HEK293T (cell line): ENCODE measurements around the gene MPV17.

Experiments
- CTCF ChIA-PET: fragments of 350-600 bp; formaldehyde crosslinking; extraction: SDS; loops from one replicate; lab custom pipeline; 2021; ENCODE audit warnings: antibody characterized with exemption, inconsistent platforms; lab: Yijun Ruan, JAX
- POLR2A ChIA-PET: fragments of 350-600 bp; formaldehyde crosslinking; extraction: SDS; loops from one replicate; lab custom pipeline; 2020; ENCODE audit warnings: antibody characterized with exemption, inconsistent platforms; lab: Yijun Ruan, JAX
- DNase-seq: peaks from one replicate; pipeline ENCODE4 v3.0.0; 2012; ENCODE audit warnings: mixed read lengths; ENCODE audit errors: extremely low spot score
- ARNT ChIP-seq: fragments of 450-650 bp; IDR thresholded peaks from 2 replicates; pipeline ENCODE4 v1.6.1; 2017; ENCODE audit warnings: mild to moderate bottlenecking
- BHLHE40 ChIP-seq: fragments of 450-650 bp; IDR thresholded peaks from 2 replicates; pipeline ENCODE4 v1.6.1; 2016; ENCODE audit warnings: mild to moderate bottlenecking, moderate library complexity, borderline replicate concordance
- CTBP1 ChIP-seq: fragments of 450-650 bp; IDR thresholded peaks from 2 replicates; pipeline ENCODE4 v1.6.1; 2016; ENCODE audit warnings: borderline replicate concordance
- ELF4 ChIP-seq: fragments of 450-650 bp; IDR thresholded peaks from 2 replicates; pipeline ENCODE4 v1.6.1; 2017; ENCODE audit warnings: antibody characterized with exemption
- FOXA1 ChIP-seq: fragments of 450-650 bp; IDR thresholded peaks from 2 replicates; pipeline ENCODE4 v1.6.1; 2016; ENCODE audit warnings: mild to moderate bottlenecking
- FOXK2 ChIP-seq: fragments of 450-650 bp; IDR thresholded peaks from 2 replicates; pipeline ENCODE4 v1.6.1; 2016; ENCODE audit warnings: mild to moderate bottlenecking
- FOXM1 ChIP-seq: fragments of 450-650 bp; IDR thresholded peaks from 2 replicates; pipeline ENCODE4 v1.6.1; 2017; ENCODE audit warnings: mild to moderate bottlenecking, borderline replicate concordance
- HDGF ChIP-seq: fragments of 450-650 bp; IDR thresholded peaks from 2 replicates; pipeline ENCODE4 v1.6.1; 2017; ENCODE audit warnings: antibody characterized with exemption, borderline replicate concordance
- L3MBTL2 ChIP-seq: fragments of 450-650 bp; conservative IDR thresholded peaks from 2 replicates; pipeline ENCODE4 v1.6.1; 2016; ENCODE audit warnings: mild to moderate bottlenecking
- LEF1 ChIP-seq: fragments of 450-650 bp; IDR thresholded peaks from 2 replicates; pipeline ENCODE4 v1.6.1; 2017; ENCODE audit warnings: mild to moderate bottlenecking, borderline replicate concordance
- NFRKB ChIP-seq: fragments of 450-650 bp; IDR thresholded peaks from 2 replicates; pipeline ENCODE4 v1.6.1; 2016; ENCODE audit warnings: mild to moderate bottlenecking, moderate library complexity
- PKNOX1 ChIP-seq: fragments of 450-650 bp; IDR thresholded peaks from 2 replicates; pipeline ENCODE4 v1.6.1; 2016
- SP1 ChIP-seq: fragments of 450-650 bp; IDR thresholded peaks from 2 replicates; pipeline ENCODE4 v1.6.1; 2017
- SUZ12 ChIP-seq: fragments of 450-650 bp; IDR thresholded peaks from 2 replicates; pipeline ENCODE4 v1.6.1; 2016; ENCODE audit warnings: mild to moderate bottlenecking
- TARDBP ChIP-seq: fragments of 450-650 bp; IDR thresholded peaks from 2 replicates; pipeline ENCODE4 v1.6.1; 2016
- ZNF384 ChIP-seq: fragments of 450-650 bp; IDR thresholded peaks from 2 replicates; pipeline ENCODE4 v1.6.1; 2016

MPV17 gene

DNA sequence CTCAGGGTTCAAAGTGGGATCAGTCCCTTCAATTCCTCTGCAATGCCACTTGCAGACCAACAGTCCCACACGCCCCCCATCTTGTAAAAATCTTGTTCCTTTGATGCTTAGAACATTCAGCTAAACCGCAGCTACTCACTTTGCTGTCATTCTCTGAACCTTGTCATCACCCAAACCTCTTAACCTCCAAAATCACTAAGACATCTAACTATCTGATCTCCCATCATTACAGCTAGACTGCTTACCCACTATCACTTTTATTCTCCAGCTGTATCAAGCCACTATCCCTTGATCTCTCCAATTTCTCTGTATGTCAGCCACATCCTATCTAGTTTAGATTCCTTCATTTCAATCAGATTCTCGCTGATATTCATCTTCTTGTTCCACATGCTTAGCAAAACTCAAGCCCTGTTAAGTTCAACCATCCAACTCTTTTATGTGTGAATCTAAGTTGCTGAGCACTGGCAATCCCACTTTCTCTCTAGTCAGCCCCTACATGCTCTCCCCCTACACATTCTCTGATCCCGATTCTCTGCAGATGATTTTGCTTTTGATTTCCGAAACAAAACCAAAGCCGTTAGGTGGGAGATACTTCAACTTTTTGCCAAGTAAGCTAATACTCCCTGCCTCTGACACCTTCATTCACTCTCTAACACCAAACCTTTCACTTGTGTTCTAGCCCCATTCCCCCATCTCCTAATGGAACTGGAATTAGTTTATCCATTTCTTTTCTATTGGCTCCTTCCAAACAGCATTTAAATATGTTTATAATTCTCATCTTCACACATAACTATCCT lies 29.1 kb upstream of the MPV17 start:
- ChIA-PET POLR2A (interaction anchor here (0.7 to 1.2 kb wide), 2 partner anchors 18 to 29 kb away, joined by 3 read pairs; no protein-coding TSS in a partner anchor), CTCF (no interaction called here)
- TF ChIP-seq PKNOX1 (no peak), SUZ12 (no peak), FOXA1 (no peak), ARNT (no peak), FOXK2 (no peak), L3MBTL2 (no peak), ZNF384 (no peak), TARDBP (no peak), NFRKB (no peak), LEF1 (no peak), ELF4 (no peak), CTBP1 (no peak), SP1 (no peak)
- DNase-seq = no peak

DNA sequence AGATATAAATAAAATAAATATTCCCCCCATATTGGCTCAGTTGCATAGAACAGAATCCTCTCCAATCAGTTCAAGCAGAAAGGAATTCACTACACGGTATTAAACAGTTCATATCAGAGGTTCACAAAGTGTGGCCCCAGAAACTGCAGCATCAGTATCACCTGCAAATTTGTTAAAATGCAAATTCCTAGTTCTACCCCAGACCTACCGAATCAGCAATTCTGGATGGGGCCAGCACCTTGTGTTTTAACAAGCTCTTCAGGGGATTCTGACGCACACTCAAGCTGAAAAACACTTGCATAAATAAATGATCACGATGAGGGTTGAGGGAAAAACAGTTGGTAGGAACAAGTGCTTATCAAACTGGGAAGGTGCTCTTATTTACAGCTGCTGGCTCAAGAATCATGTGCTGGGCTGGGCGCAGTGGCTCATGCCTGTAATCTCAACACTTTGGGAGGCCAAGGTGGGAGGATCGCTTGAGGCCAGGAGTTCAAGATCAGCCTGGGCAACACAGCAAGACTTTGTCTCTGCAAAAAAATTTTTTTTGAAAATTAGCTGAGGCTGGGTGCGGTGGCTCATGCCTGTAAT lies 27.3 kb upstream of the MPV17 start:
- ChIA-PET POLR2A (no interaction called here), CTCF (no interaction called here)
- TF ChIP-seq FOXK2 = no peak
- TF ChIP-seq PKNOX1 = no peak
- no peak for TF ChIP-seq BHLHE40
- TF ChIP-seq CTBP1 = no peak
- TF ChIP-seq ZNF384 = no peak
- no peak for TF ChIP-seq NFRKB
- TF ChIP-seq FOXM1 = no peak
- DNase-seq = no peak

DNA sequence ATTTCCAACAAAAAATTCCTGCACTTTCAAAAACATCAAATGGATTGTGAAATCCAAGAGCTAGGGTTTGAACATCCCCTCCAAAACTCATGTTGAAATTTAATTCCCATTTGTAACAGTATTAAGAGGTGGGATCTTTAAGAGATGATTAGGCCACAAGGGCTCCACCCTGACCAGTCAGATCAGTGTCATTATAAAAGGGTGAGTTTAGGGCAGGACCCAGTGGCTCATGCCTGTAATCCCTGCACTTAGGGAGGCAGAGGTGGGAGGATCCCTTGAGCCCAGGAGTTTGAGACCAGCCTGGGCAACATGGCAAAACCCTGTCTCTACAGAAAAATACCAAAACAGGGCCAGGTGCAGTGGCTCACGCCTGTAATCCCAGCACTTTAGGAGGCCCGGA lies 24.7 kb upstream of the MPV17 start:
- no peak for DNase-seq
- CTCF ChIA-PET = no interaction called here
- no peak for TF ChIP-seq PKNOX1
- TF ChIP-seq HDGF = no peak
- no peak for TF ChIP-seq FOXA1
- TF ChIP-seq FOXK2 = no peak
- TF ChIP-seq SP1 = no peak
- no peak for TF ChIP-seq BHLHE40
- TF ChIP-seq FOXM1 = no peak
- POLR2A ChIA-PET = no interaction called here

GRCh38 chr2:27336173-27336572 lies 13.3 kb upstream of the MPV17 start:
- POLR2A ChIA-PET = interaction anchor here (1.7 to 2.5 kb wide), 2 partner anchors 14 to 21 kb away, joined by 3 to 12 read pairs; partner anchors contain the start of gene MPV17
- TF ChIP-seq BHLHE40 = no peak
- TF ChIP-seq ARNT = no peak
- TF ChIP-seq TARDBP = no peak
- no peak for TF ChIP-seq PKNOX1
- TF ChIP-seq ZNF384 = no peak
- TF ChIP-seq FOXM1 = no peak
- TF ChIP-seq LEF1 = no peak
- TF ChIP-seq ELF4 = no peak
- no peak for TF ChIP-seq CTBP1
- no peak for TF ChIP-seq FOXA1
- CTCF ChIA-PET = no interaction called here
- DNase-seq = no peak

GRCh38 chr2:27335311-27335710 lies 12.4 kb upstream of the MPV17 start:
- DNase-seq = no peak
- ChIA-PET POLR2A (interaction anchor here (2.5 kb wide), 1 partner anchor 13 kb away, joined by 12 read pairs; the partner anchor contains the start of gene MPV17), CTCF (no interaction called here)
- no peak for TF ChIP-seq ARNT
- TF ChIP-seq FOXK2 = no peak
- TF ChIP-seq FOXA1 = no peak
- TF ChIP-seq SP1 = no peak
- no peak for TF ChIP-seq L3MBTL2
- no peak for TF ChIP-seq SUZ12
- TF ChIP-seq PKNOX1 = no peak
- no peak for TF ChIP-seq ZNF384
- TF ChIP-seq ELF4 = no peak
- no peak for TF ChIP-seq CTBP1
- TF ChIP-seq FOXM1 = no peak
- TF ChIP-seq TARDBP = no peak
- TF ChIP-seq BHLHE40 = no peak
- no peak for TF ChIP-seq NFRKB
